ENCODE data around the gene RFX8.
"Not testable (repeated sequence)": the region's sequence is repeated elsewhere in the genome, so short reads cannot be mapped to it uniquely, and the experiment has no call there.

Gene RFX8

GRCh38 chr2:101372792-101373191 is 102.1 kb downstream of the RFX8 start:
- DNase-seq: no peak

- DNase-seq: no peak
These were observed 103.3 kb downstream of the RFX8 start for GRCh38 chr2:101371636-101372035.

GRCh38 chr2:101369100-101369499 is 105.8 kb downstream of the RFX8 start:
- DNase-seq: no peak

- DNase-seq: no peak
These were observed 106.5 kb downstream of the RFX8 start for GRCh38 chr2:101368376-101368775.

- DNase-seq: no peak
These were observed 107.4 kb downstream of the RFX8 start for GRCh38 chr2:101367508-101367907.

- no peak for DNase-seq
These were observed 110.0 kb downstream of the RFX8 start for GRCh38 chr2:101364878-101365277.

- DNase-seq: no peak
These were observed 112.1 kb downstream of the RFX8 start for GRCh38 chr2:101362777-101363176.

GRCh38 chr2:101362316-101362715 is 112.6 kb downstream of the RFX8 start:
- no peak for DNase-seq

- DNase-seq: no peak
These were observed 113.4 kb downstream of the RFX8 start for GRCh38 chr2:101361522-101361921.

- DNase-seq: no peak
These were observed 113.8 kb downstream of the RFX8 start for GRCh38 chr2:101361121-101361520.

GRCh38 chr2:101360232-101360631 is 114.7 kb downstream of the RFX8 start:
- DNase-seq: no peak

GRCh38 chr2:101359410-101359954 is 115.4 kb downstream of the RFX8 start:
- DNase-seq: no peak

- DNase-seq: no peak
These were observed 117.5 kb downstream of the RFX8 start for GRCh38 chr2:101357376-101357775.

- no peak for DNase-seq
These were observed 118.4 kb downstream of the RFX8 start for GRCh38 chr2:101356521-101356920.

GRCh38 chr2:101356055-101356454 is 118.9 kb downstream of the RFX8 start:
- no peak for DNase-seq

- DNase-seq: no peak
These were observed 119.4 kb downstream of the RFX8 start for GRCh38 chr2:101355401-101356054.

- no peak for DNase-seq
These were observed 120.2 kb downstream of the RFX8 start for GRCh38 chr2:101354420-101355311.

GRCh38 chr2:101352631-101353030 is 122.3 kb downstream of the RFX8 start:
- not testable (repeated sequence) for DNase-seq

GRCh38 chr2:101351207-101351606 is 123.7 kb downstream of the RFX8 start:
- DNase-seq: no peak

- DNase-seq: no peak
These were observed 124.8 kb downstream of the RFX8 start for GRCh38 chr2:101349893-101350662.

- DNase-seq: no peak
These were observed 126.0 kb downstream of the RFX8 start for GRCh38 chr2:101348883-101349282.
